ENCODE data around the gene VPS37B.
"Not testable (repeated sequence)": the region's sequence is repeated elsewhere in the genome, so short reads cannot be mapped to it uniquely, and the experiment has no call there.

Gene VPS37B, protein sequence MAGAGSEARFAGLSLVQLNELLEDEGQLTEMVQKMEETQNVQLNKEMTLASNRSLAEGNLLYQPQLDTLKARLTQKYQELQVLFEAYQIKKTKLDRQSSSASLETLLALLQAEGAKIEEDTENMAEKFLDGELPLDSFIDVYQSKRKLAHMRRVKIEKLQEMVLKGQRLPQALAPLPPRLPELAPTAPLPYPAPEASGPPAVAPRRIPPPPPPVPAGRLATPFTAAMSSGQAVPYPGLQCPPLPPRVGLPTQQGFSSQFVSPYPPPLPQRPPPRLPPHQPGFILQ

DNA sequence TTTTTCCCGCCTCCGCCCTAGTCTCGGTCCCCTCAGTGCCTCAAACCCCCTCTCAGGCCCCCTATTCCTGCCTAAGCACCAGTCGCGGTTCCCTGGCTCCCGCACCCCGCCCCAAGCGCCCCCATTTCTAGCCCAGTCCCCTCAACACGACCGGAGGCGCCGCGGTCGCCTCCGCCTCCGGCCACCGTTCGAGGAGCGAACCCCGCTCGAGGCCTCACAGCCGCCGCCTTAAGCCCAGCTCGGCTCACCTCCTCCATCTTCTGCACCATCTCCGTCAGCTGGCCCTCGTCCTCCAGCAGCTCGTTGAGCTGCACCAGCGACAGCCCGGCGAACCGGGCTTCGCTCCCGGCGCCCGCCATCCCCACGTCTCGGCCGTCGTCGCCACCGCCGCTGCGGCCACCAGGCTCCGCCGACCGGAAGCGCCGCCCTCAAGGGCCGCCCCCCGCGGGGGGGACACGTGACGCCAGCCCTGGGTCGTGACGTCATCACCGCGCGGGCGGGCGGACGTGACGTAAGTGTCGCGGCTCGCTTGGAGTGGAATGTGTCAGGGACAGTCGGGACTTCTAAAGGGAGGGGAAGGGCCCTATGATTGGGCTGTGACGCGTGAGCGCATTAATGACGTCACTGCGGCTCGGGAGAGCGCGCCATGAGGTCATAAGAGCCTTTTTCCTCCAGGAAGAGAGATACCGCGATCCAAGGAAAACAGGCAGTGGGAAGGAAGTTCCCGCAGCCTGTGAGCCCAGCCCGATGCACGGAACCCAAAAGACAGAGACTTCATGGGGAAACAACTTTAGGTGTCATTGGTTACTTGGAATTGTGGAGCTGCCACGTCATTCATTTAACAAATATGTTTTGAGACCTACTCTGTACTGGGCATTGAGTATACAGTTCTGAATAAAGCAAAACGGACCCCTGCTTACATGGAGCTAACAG, at the start of gene VPS37B:
Gene VPS37B (minus strand): TSS at position 421 of the 933 bp plus-strand sequence. CDS start 62 bp downstream, at position 359.
- Histone ChIP-seq H3K27me3 (ENCODE audit: insufficient read depth, low read depth, severe bottlenecking) (no peaks in the 10 kb centered on the region), H3K9me3 (ENCODE audit: severe bottlenecking) (no peaks in the 10 kb centered on the region), H3K36me3 (peaks cover 17% of the 10 kb centered on the region), H3K27ac (peak within 1 kb of the TSS; percentile 90), H3K4me3 (ENCODE audit: low read depth, low read length) (peak within 1 kb of the TSS; percentile 95)
- peak; percentile 82 for DNase-seq
- TF ChIP-seq, protein P1, sequence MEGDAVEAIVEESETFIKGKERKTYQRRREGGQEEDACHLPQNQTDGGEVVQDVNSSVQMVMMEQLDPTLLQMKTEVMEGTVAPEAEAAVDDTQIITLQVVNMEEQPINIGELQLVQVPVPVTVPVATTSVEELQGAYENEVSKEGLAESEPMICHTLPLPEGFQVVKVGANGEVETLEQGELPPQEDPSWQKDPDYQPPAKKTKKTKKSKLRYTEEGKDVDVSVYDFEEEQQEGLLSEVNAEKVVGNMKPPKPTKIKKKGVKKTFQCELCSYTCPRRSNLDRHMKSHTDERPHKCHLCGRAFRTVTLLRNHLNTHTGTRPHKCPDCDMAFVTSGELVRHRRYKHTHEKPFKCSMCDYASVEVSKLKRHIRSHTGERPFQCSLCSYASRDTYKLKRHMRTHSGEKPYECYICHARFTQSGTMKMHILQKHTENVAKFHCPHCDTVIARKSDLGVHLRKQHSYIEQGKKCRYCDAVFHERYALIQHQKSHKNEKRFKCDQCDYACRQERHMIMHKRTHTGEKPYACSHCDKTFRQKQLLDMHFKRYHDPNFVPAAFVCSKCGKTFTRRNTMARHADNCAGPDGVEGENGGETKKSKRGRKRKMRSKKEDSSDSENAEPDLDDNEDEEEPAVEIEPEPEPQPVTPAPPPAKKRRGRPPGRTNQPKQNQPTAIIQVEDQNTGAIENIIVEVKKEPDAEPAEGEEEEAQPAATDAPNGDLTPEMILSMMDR (IDR thresholded peaks at IDR 0.05; ENCODE audit: low read depth, low read length) = no peak

DNA sequence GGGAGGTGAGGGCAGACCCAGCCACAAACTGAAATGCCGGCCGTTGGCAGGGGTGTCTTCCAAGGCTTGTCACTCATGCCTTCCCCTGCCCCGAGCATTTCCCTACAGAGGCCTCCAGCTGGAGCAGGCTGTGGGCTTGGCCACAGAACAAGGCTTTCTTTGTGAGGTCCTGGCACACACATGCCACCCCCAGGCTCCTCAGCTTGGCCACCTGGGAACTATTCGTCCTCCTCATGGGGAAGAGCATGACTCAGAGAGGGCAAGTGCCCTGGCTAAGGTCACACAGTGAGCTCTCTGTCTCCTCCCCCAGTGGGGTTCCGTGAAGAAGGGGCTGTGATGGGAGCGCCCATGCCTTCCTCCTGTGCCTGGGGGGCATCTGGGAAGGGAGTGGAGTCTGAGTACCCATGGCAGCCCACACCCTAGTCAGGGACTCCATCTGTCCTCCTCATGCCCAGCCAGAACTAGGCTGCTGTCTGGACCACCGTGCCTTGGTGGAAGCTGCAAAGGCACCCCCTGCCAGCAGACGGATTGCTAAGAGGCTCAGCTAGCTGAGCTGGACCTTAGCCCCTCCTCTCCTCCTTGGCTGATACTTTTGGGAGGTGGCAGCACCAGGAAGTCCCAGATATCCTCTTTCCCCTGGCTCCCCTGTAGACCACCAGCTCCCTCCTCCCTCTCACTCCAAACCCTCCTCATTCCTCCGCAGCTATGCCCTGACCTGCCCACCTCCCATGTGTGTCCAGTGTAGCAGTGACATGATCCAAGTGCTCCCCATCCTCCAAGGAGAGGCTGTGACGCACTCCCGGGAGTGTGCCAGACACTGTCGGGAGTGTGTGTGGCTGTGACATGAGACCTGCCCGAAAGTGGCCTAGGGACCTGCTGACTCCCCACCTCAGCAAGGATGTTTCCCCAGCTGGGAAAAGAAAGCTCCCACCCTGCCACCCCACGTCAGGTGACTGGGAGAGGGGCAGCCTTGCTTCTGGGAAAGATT, 49.0 kb upstream of the VPS37B start:
- Histone ChIP-seq H3K4me3 (ENCODE audit: low read depth, low read length) (no peak overlapping the region), H3K27ac (no peak overlapping the region; the same call in 1 of the 2 replicates), H3K27me3 (ENCODE audit: insufficient read depth, low read depth, severe bottlenecking) (no peaks in the 10 kb centered on the region), H3K9me3 (ENCODE audit: severe bottlenecking) (no peaks in the 10 kb centered on the region), H3K36me3 (no peaks in the 10 kb centered on the region; the same call in 1 of the 2 replicates)
- TF ChIP-seq, protein P1 (IDR thresholded peaks at IDR 0.05; ENCODE audit: low read depth, low read length) = no peak
- DNase-seq = peak; percentile 47

DNA sequence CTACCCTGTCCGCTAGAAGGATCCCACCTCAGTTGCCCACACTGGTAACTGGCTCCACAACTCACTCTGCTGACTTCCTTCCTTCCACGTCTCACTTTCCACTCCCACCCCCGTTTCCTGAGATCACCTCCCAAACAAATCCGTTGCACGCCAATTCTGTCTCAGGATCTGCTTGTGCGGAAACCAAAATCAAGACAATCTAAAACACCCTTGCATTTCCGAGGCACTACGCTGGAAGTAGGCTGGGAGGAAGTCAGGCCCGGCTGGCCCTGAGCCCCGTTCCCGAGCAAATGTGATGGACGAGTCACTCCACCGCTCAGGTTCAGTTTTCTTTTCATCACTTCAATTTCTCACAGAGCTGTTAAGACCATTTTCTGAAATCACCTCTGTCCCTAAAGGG, 47.3 kb upstream of the VPS37B start:
- Histone ChIP-seq H3K9me3 (ENCODE audit: severe bottlenecking) (no peaks in the 10 kb centered on the region), H3K4me3 (ENCODE audit: low read depth, low read length) (no peak overlapping the region), H3K36me3 (peaks cover under 1% of the 10 kb centered on the region; the same call in 1 of the 2 replicates), H3K27me3 (ENCODE audit: insufficient read depth, low read depth, severe bottlenecking) (no peaks in the 10 kb centered on the region), H3K27ac (no peak overlapping the region)
- no peak for DNase-seq
- TF ChIP-seq, protein P1 (IDR thresholded peaks at IDR 0.05; ENCODE audit: low read depth, low read length) = no peak

DNA sequence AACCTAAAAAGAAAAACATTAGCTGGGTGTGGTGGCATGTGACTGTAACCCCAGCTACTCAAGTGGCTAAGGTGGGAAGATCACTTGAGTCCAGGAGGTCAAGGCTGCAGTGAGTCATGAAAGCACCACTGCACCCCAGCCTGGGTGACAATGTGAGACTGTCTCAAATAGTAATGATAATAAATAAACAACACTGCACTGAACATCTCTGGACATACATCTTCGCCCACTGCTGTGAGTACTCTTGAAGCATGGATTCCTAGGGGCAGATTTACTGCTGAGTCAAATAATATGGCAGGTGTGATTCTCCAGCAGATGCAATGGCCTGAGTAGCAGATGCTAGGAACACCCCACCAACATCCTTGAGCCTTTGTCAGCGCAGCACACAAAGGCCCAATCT, 46.7 kb upstream of the VPS37B start:
- DNase-seq = no peak
- no peak overlapping the region for H3K4me3 ChIP-seq (ENCODE audit: low read depth, low read length)
- no peaks in the 10 kb centered on the region for H3K9me3 ChIP-seq (ENCODE audit: severe bottlenecking)
- H3K36me3 ChIP-seq = peaks cover 6% of the 10 kb centered on the region; the same call in 1 of the 2 replicates
- no peak overlapping the region for H3K27ac ChIP-seq
- TF ChIP-seq, protein P1 (IDR thresholded peaks at IDR 0.05; ENCODE audit: low read depth, low read length) = no peak
- H3K27me3 ChIP-seq (ENCODE audit: insufficient read depth, low read depth, severe bottlenecking) = no peaks in the 10 kb centered on the region

DNA sequence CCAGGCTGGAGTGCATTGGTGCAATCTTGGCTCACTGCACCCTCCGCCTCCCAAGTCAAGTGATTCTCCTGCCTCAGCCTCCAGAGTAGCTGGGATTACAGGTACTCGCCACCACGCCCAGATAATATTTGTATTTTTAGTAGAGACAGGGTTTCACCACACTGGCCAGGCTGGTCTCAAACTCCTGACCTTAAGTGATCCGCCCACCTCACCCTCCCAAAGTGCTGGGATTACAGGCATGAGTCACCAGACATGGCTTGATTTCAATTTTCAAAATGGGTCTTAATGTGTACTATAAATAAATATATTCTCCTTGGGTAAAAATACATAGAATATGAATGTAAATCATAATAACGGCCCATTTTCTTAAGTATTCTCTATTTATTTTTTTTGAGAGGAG, 45.4 kb upstream of the VPS37B start:
- H3K36me3 ChIP-seq = peaks cover 14% of the 10 kb centered on the region; the same call in 1 of the 2 replicates
- H3K27me3 ChIP-seq (ENCODE audit: insufficient read depth, low read depth, severe bottlenecking); H3K27ac ChIP-seq; DNase-seq; H3K4me3 ChIP-seq (ENCODE audit: low read depth, low read length); H3K9me3 ChIP-seq (ENCODE audit: severe bottlenecking): not testable (repeated sequence)
